ENCODE results near the gene EPN1.

EPN1 gene

GRCh38 chr19:55644842-55645511, 30.0 kb upstream of the EPN1 start:
- no peak for FAIRE-seq
- no peak for DNase-seq (ENCODE audit: insufficient read length, low spot score)
- no peak for TF ChIP-seq PAX5 (IDR thresholded peaks at IDR 0.05; ENCODE audit: insufficient read depth, low read length, severe bottlenecking)
- no peak for TF ChIP-seq POLR2A (IDR thresholded peaks at IDR 0.05; ENCODE audit: low read depth, low read length)
- TF ChIP-seq TAF1 (IDR thresholded peaks at IDR 0.05; ENCODE audit: low read depth, low read length), result no peak
- TF ChIP-seq POU2F2 (IDR thresholded peaks at IDR 0.05; ENCODE audit: low read depth, low read length), result no peak
- TF ChIP-seq SPI1 (IDR thresholded peaks at IDR 0.05; ENCODE audit: low read depth, low read length), result no peak
- TF ChIP-seq POLR2AphosphoS5 (IDR thresholded peaks at IDR 0.05; ENCODE audit: low read depth, low read length), result no peak

- FAIRE-seq (no peak), DNase-seq (ENCODE audit: insufficient read length, low spot score) (no peak)
- TF ChIP-seq TAF1 (IDR thresholded peaks at IDR 0.05; ENCODE audit: low read depth, low read length) (no peak), POU2F2 (IDR thresholded peaks at IDR 0.05; ENCODE audit: low read depth, low read length) (no peak), PAX5 (IDR thresholded peaks at IDR 0.05; ENCODE audit: insufficient read depth, low read length, severe bottlenecking) (no peak), SPI1 (IDR thresholded peaks at IDR 0.05; ENCODE audit: low read depth, low read length) (no peak), POLR2A (IDR thresholded peaks at IDR 0.05; ENCODE audit: low read depth, low read length) (no peak), POLR2AphosphoS5 (IDR thresholded peaks at IDR 0.05; ENCODE audit: low read depth, low read length) (no peak)
Observed at GRCh38 chr19:55645512-55645881, 29.5 kb upstream of the EPN1 start.

GRCh38 chr19:55646889-55647731, 27.9 kb upstream of the EPN1 start:
- TF ChIP-seq POLR2A (IDR thresholded peaks at IDR 0.05; ENCODE audit: low read depth, low read length), result no peak; the same call in 1 of the 2 replicates
- TF ChIP-seq POU2F2 (IDR thresholded peaks at IDR 0.05; ENCODE audit: low read depth, low read length), result no peak
- no peak for TF ChIP-seq SPI1 (IDR thresholded peaks at IDR 0.05; ENCODE audit: low read depth, low read length)
- TF ChIP-seq POLR2AphosphoS5 (IDR thresholded peaks at IDR 0.05; ENCODE audit: low read depth, low read length), result no peak; the same call in 1 of the 2 replicates
- no peak for TF ChIP-seq TAF1 (IDR thresholded peaks at IDR 0.05; ENCODE audit: low read depth, low read length)
- TF ChIP-seq PAX5 (IDR thresholded peaks at IDR 0.05; ENCODE audit: insufficient read depth, low read length, severe bottlenecking), result no peak
- DNase-seq (ENCODE audit: insufficient read length, low spot score) (no peak), FAIRE-seq (peak; percentile 41)

- peak; percentile 4 for TF ChIP-seq PAX5 (IDR thresholded peaks at IDR 0.05; ENCODE audit: insufficient read depth, low read length, severe bottlenecking)
- TF ChIP-seq POLR2AphosphoS5 (IDR thresholded peaks at IDR 0.05; ENCODE audit: low read depth, low read length), result no peak
- TF ChIP-seq POU2F2 (IDR thresholded peaks at IDR 0.05; ENCODE audit: low read depth, low read length), result peak; percentile 24; the same call in 1 of the 2 replicates
- DNase-seq (ENCODE audit: insufficient read length, low spot score) (no peak), FAIRE-seq (peak; percentile 91)
Observed at GRCh38 chr19:55647732-55648584, 27.1 kb upstream of the EPN1 start, which contains the start of gene CCDC106. Gene CCDC106 (plus strand): TSS chr19:55648212. CDS start chr19:55649047, 835 bp downstream.

- no peak for FAIRE-seq
- TF ChIP-seq POLR2AphosphoS5 (IDR thresholded peaks at IDR 0.05; ENCODE audit: low read depth, low read length) (no peak), PAX5 (IDR thresholded peaks at IDR 0.05; ENCODE audit: insufficient read depth, low read length, severe bottlenecking) (no peak), POU2F2 (IDR thresholded peaks at IDR 0.05; ENCODE audit: low read depth, low read length) (no peak), POLR2A (IDR thresholded peaks at IDR 0.05; ENCODE audit: low read depth, low read length) (no peak), SPI1 (IDR thresholded peaks at IDR 0.05; ENCODE audit: low read depth, low read length) (no peak), TAF1 (IDR thresholded peaks at IDR 0.05; ENCODE audit: low read depth, low read length) (no peak)
Observed at GRCh38 chr19:55648585-55649267, 26.3 kb upstream of the EPN1 start.

GRCh38 chr19:55649268-55650125, 25.5 kb upstream of the EPN1 start:
- DNase-seq (ENCODE audit: insufficient read length, low spot score) (no peak), FAIRE-seq (no peak)
- TF ChIP-seq POLR2A (IDR thresholded peaks at IDR 0.05; ENCODE audit: low read depth, low read length) (no peak), TAF1 (IDR thresholded peaks at IDR 0.05; ENCODE audit: low read depth, low read length) (no peak), POLR2AphosphoS5 (IDR thresholded peaks at IDR 0.05; ENCODE audit: low read depth, low read length) (no peak), PAX5 (IDR thresholded peaks at IDR 0.05; ENCODE audit: insufficient read depth, low read length, severe bottlenecking) (no peak), POU2F2 (IDR thresholded peaks at IDR 0.05; ENCODE audit: low read depth, low read length) (no peak), SPI1 (IDR thresholded peaks at IDR 0.05; ENCODE audit: low read depth, low read length) (no peak)

More at GRCh38 chr19:55648585-55649267, 26.3 kb upstream of the EPN1 start:
- DNase-seq (ENCODE audit: insufficient read length, low spot score), result no peak

GRCh38 chr19:55650126-55650557, 24.9 kb upstream of the EPN1 start:
- TF ChIP-seq POLR2A (IDR thresholded peaks at IDR 0.05; ENCODE audit: low read depth, low read length), result peak; percentile 52
- TF ChIP-seq TAF1 (IDR thresholded peaks at IDR 0.05; ENCODE audit: low read depth, low read length), result 0 out of 2 replicates have a peak, but pooled peaks have one; percentile 40
- TF ChIP-seq PAX5 (IDR thresholded peaks at IDR 0.05; ENCODE audit: insufficient read depth, low read length, severe bottlenecking), result no peak
- TF ChIP-seq SPI1 (IDR thresholded peaks at IDR 0.05; ENCODE audit: low read depth, low read length), result no peak
- TF ChIP-seq POLR2AphosphoS5 (IDR thresholded peaks at IDR 0.05; ENCODE audit: low read depth, low read length), result no peak
- TF ChIP-seq POU2F2 (IDR thresholded peaks at IDR 0.05; ENCODE audit: low read depth, low read length), result no peak
- DNase-seq (ENCODE audit: insufficient read length, low spot score) (no peak), FAIRE-seq (no peak)
